ENCODE data around the gene CEP170B. TPM values are rescaled to one million over a fixed set of nuclear protein-coding genes. Genes with fewer than 3 reads are reported as not detected.
A peak's percentile ranks its signal among the peaks of the same experiment; 100 is the strongest.

The CEP170B gene
- total and polyA plus RNA-seq, 2 of the 13 experiments (the other 11 are each of a cell fraction or from before 2014, with no cell fraction given) = 4.3 to 8.8 TPM

DNA sequence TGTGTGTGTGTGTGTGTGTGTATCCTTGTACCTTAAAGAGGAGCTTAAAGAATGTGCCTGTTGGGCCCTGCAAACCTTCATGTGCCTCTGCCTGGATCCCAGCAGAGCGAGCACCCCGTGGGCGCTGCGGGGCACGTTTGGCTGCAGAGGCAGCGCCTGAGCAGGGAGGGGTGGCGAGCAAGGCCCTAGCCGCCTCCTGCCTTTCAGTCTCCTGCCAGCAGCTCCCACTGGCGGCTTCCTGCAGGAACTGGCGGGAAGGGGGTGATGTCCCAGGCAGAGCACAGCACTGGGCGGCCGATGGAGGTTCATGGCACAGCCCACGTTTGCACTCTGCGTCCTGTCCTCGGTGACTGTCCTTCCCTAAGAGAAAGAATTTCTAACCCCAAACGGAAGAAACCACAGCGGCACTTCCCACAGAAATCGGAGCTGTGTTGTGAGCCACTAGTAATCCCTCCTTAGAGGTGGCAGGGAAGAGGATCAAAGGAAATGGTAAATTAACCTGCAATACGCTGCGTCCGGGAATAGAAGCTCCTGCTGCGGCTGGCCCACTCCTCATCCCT is 44.3 kb upstream of the CEP170B start (continued):
- TF ChIP-seq, protein P1, sequence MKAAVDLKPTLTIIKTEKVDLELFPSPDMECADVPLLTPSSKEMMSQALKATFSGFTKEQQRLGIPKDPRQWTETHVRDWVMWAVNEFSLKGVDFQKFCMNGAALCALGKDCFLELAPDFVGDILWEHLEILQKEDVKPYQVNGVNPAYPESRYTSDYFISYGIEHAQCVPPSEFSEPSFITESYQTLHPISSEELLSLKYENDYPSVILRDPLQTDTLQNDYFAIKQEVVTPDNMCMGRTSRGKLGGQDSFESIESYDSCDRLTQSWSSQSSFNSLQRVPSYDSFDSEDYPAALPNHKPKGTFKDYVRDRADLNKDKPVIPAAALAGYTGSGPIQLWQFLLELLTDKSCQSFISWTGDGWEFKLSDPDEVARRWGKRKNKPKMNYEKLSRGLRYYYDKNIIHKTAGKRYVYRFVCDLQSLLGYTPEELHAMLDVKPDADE (CRISPR knock-in tag; IDR thresholded peaks at IDR 0.05) = no peak
- no peak for TF ChIP-seq SNAPC2 (CRISPR knock-in tag; IDR thresholded peaks at IDR 0.05)
- no peak; the same call in 1 of the 2 replicates for TF ChIP-seq MEIS1 (CRISPR knock-in tag; IDR thresholded peaks at IDR 0.05; ENCODE audit: borderline replicate concordance)
- no peak for TF ChIP-seq ZNF816 (CRISPR knock-in tag; IDR thresholded peaks at IDR 0.05; ENCODE audit: borderline replicate concordance)
- TF ChIP-seq SOX5 (CRISPR knock-in tag; IDR thresholded peaks at IDR 0.05; ENCODE audit: borderline replicate concordance) = no peak
- TF ChIP-seq, protein P2, sequence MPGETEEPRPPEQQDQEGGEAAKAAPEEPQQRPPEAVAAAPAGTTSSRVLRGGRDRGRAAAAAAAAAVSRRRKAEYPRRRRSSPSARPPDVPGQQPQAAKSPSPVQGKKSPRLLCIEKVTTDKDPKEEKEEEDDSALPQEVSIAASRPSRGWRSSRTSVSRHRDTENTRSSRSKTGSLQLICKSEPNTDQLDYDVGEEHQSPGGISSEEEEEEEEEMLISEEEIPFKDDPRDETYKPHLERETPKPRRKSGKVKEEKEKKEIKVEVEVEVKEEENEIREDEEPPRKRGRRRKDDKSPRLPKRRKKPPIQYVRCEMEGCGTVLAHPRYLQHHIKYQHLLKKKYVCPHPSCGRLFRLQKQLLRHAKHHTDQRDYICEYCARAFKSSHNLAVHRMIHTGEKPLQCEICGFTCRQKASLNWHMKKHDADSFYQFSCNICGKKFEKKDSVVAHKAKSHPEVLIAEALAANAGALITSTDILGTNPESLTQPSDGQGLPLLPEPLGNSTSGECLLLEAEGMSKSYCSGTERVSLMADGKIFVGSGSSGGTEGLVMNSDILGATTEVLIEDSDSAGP (CRISPR knock-in tag; IDR thresholded peaks at IDR 0.05; ENCODE audit: borderline replicate concordance) = peak; percentile 18; the same call in 1 of the 2 replicates
- TF ChIP-seq, protein P3, sequence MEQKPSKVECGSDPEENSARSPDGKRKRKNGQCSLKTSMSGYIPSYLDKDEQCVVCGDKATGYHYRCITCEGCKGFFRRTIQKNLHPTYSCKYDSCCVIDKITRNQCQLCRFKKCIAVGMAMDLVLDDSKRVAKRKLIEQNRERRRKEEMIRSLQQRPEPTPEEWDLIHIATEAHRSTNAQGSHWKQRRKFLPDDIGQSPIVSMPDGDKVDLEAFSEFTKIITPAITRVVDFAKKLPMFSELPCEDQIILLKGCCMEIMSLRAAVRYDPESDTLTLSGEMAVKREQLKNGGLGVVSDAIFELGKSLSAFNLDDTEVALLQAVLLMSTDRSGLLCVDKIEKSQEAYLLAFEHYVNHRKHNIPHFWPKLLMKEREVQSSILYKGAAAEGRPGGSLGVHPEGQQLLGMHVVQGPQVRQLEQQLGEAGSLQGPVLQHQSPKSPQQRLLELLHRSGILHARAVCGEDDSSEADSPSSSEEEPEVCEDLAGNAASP (CRISPR knock-in tag; IDR thresholded peaks at IDR 0.05; ENCODE audit: borderline replicate concordance) = 0 out of 2 replicates have a peak, but pooled peaks have one; percentile 19
- peak; percentile 71 for TF ChIP-seq ZFY (CRISPR knock-in tag; IDR thresholded peaks at IDR 0.05)
- TF ChIP-seq ZNF878 (CRISPR knock-in tag; IDR thresholded peaks at IDR 0.05) = no peak
- no peak for TF ChIP-seq ZNF451 (CRISPR knock-in tag; IDR thresholded peaks at IDR 0.05)
- peak; percentile 79 for TF ChIP-seq ZNF768 (CRISPR knock-in tag; IDR thresholded peaks at IDR 0.05)
- TF ChIP-seq, protein P4, sequence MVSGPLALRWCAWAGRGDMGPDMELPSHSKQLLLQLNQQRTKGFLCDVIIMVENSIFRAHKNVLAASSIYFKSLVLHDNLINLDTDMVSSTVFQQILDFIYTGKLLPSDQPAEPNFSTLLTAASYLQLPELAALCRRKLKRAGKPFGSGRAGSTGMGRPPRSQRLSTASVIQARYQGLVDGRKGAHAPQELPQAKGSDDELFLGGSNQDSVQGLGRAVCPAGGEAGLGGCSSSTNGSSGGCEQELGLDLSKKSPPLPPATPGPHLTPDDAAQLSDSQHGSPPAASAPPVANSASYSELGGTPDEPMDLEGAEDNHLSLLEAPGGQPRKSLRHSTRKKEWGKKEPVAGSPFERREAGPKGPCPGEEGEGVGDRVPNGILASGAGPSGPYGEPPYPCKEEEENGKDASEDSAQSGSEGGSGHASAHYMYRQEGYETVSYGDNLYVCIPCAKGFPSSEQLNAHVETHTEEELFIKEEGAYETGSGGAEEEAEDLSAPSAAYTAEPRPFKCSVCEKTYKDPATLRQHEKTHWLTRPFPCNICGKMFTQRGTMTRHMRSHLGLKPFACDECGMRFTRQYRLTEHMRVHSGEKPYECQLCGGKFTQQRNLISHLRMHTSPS (CRISPR knock-in tag; IDR thresholded peaks at IDR 0.05; ENCODE audit: low read depth) = no peak; the same call in 1 of the 2 replicates
- TF ChIP-seq PCBP2 (optimal IDR thresholded peaks at IDR 0.05; ENCODE audit: low read depth, low read length, poor library complexity, severe bottlenecking) = no peak
- TF ChIP-seq ZNF703 (CRISPR knock-in tag; IDR thresholded peaks at IDR 0.05; ENCODE audit: borderline replicate concordance) = no peak
- peak; percentile 79 for TF ChIP-seq ZNF543 (CRISPR knock-in tag; IDR thresholded peaks at IDR 0.05)
- TF ChIP-seq RBM39 (IDR thresholded peaks at IDR 0.05; ENCODE audit: low read depth, low read length, poor library complexity, severe bottlenecking) = peak; percentile 33
- no peak for TF ChIP-seq YEATS2 (CRISPR knock-in tag; IDR thresholded peaks at IDR 0.05; ENCODE audit: borderline replicate concordance)
- 0 out of 2 replicates have a peak, but pooled peaks have one; percentile 36 for TF ChIP-seq RFXAP (CRISPR knock-in tag; IDR thresholded peaks at IDR 0.05; ENCODE audit: borderline replicate concordance)
- TF ChIP-seq SETDB1 (CRISPR knock-in tag; IDR thresholded peaks at IDR 0.05; ENCODE audit: borderline replicate concordance) = no peak
- TF ChIP-seq, protein P5, sequence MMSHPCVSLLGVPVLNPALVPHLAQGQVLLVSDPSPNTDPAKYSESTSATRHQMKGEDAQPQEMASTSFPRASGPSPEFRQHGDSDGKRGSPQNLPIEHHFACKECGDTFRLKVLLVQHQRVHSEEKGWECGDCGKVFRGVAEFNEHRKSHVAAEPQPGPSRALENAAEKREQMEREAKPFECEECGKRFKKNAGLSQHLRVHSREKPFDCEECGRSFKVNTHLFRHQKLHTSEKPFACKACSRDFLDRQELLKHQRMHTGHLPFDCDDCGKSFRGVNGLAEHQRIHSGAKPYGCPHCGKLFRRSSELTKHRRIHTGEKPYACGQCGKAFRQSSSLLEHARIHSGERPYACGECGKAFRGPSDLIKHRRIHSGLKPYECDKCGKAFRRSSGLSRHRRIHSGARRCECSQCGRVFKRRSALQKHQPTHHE (CRISPR knock-in tag; IDR thresholded peaks at IDR 0.05; ENCODE audit: borderline replicate concordance) = no peak
- 0 out of 2 replicates have a peak, but pooled peaks have one; percentile 66 for TF ChIP-seq HNRNPL (IDR thresholded peaks at IDR 0.05; ENCODE audit: low read depth, low read length)
- TF ChIP-seq THYN1 (CRISPR knock-in tag; IDR thresholded peaks at IDR 0.05; ENCODE audit: borderline replicate concordance, low read depth) = no peak
